Duodenal mucosa (tissue), 2 donors: Measurements from ENCODE around the gene TMEM201.

Experiments used
- H3K27ac ChIP-seq: one replicate; pipeline ENCODE4 v1.7.0; 2013; ENCODE audit warnings: low read depth, low read length
- H3K27me3 ChIP-seq, 2 donors: one replicate each; pipeline ENCODE4 v1.7.0; 2013; ENCODE audit warnings: low read length in 2 of 2, control low read depth in 1 of 2; ENCODE audit not compliant: insufficient read depth in 2 of 2, control insufficient read depth in 1 of 2
- H3K36me3 ChIP-seq, 2 donors: one replicate each; pipeline ENCODE4 v1.7.0; 2013; ENCODE audit warnings: low read length in 2 of 2, control low read depth in 1 of 2; ENCODE audit not compliant: insufficient read depth in 2 of 2, control insufficient read depth in 1 of 2
- H3K4me1 ChIP-seq, 2 donors: one replicate each; pipeline ENCODE4 v1.7.0; 2013; ENCODE audit warnings: low read length in 2 of 2, control low read depth in 1 of 2; ENCODE audit not compliant: insufficient read depth in 2 of 2, control insufficient read depth in 1 of 2
- H3K4me3 ChIP-seq, 2 donors: one replicate each; pipeline ENCODE4 v1.7.0; 2013; ENCODE audit warnings: low read length in 2 of 2, low read depth in 1 of 2
- H3K9ac ChIP-seq, 2 donors: one replicate each; pipeline ENCODE4 v1.7.0; 2013; ENCODE audit warnings: low read length in 2 of 2, low read depth in 1 of 2
- H3K9me3 ChIP-seq, 2 donors: one replicate each; pipeline ENCODE4 v1.7.0; 2013; ENCODE audit warnings: low read length in 2 of 2, control low read depth in 1 of 2; ENCODE audit not compliant: control insufficient read depth in 1 of 2

TMEM201 gene

GRCh38 chr1:9576903-9577302 is 11.8 kb upstream of the TMEM201 start:
- no peaks in the 10 kb centered on the region for H3K27me3 ChIP-seq
- no peak overlapping the region for H3K9ac ChIP-seq
- no peaks in the 10 kb centered on the region for H3K9me3 ChIP-seq
- no peaks in the 10 kb centered on the region for H3K4me1 ChIP-seq
- no peak overlapping the region for H3K27ac ChIP-seq
- peaks cover 3 to 31% of the 10 kb centered on the region in 2 donors for H3K36me3 ChIP-seq
- no peak overlapping the region for H3K4me3 ChIP-seq

GRCh38 chr1:9577423-9577822 is 11.3 kb upstream of the TMEM201 start:
- Histone ChIP-seq H3K9me3 (no peaks in the 10 kb centered on the region), H3K27me3 (no peaks in the 10 kb centered on the region), H3K27ac (no peak overlapping the region), H3K4me3 (no peak overlapping the region), H3K4me1 (no peaks in the 10 kb centered on the region), H3K36me3 (peaks cover 3 to 34% of the 10 kb centered on the region in 2 donors), H3K9ac (no peak overlapping the region)

GRCh38 chr1:9580942-9581341 is 7.8 kb upstream of the TMEM201 start:
- no peak overlapping the region for H3K4me3 ChIP-seq
- H3K9ac ChIP-seq = no peak overlapping the region
- no peaks in the 10 kb centered on the region for H3K9me3 ChIP-seq
- H3K4me1 ChIP-seq = no peaks in the 10 kb centered on the region
- H3K27ac ChIP-seq = no peak overlapping the region
- peaks cover 3 to 36% of the 10 kb centered on the region in 2 donors for H3K36me3 ChIP-seq
- no peaks in the 10 kb centered on the region for H3K27me3 ChIP-seq

GRCh38 chr1:9586147-9586766 is 2.5 kb upstream of the TMEM201 start:
- no peak overlapping the region for H3K4me3 ChIP-seq
- peaks cover 0 to 12% of the 10 kb centered on the region in 2 donors for H3K36me3 ChIP-seq
- H3K9ac ChIP-seq = no peak overlapping the region
- H3K4me1 ChIP-seq = peaks cover 6 to 13% of the 10 kb centered on the region in 2 donors
- no peaks in the 10 kb centered on the region for H3K27me3 ChIP-seq
- H3K9me3 ChIP-seq = no peaks in the 10 kb centered on the region
- no peak overlapping the region for H3K27ac ChIP-seq

- Histone ChIP-seq H3K4me3 (peak overlapping the region; percentile 68 to 76), H3K9me3 (no peaks in the 10 kb centered on the region), H3K27ac (no peak overlapping the region), H3K9ac (peak overlapping the region; percentile 58 to 69), H3K27me3 (no peaks in the 10 kb centered on the region), H3K4me1 (peaks cover 13 to 28% of the 10 kb centered on the region in 2 donors), H3K36me3 (no peaks in the 10 kb centered on the region)
These were observed 520 bp downstream of the TMEM201 start for GRCh38 chr1:9589144-9589718.

GRCh38 chr1:9589719-9590157 is 1.0 kb downstream of the TMEM201 start:
- no peaks in the 10 kb centered on the region for H3K36me3 ChIP-seq
- peak overlapping the region; percentile 68 to 76 for H3K4me3 ChIP-seq
- no peak overlapping the region for H3K27ac ChIP-seq
- peak overlapping the region; percentile 58 to 69 for H3K9ac ChIP-seq
- H3K4me1 ChIP-seq = peaks cover 13 to 28% of the 10 kb centered on the region in 2 donors
- no peaks in the 10 kb centered on the region for H3K27me3 ChIP-seq
- no peaks in the 10 kb centered on the region for H3K9me3 ChIP-seq

GRCh38 chr1:9590201-9590600 is 1.5 kb downstream of the TMEM201 start:
- Histone ChIP-seq H3K27me3 (no peaks in the 10 kb centered on the region), H3K4me1 (peaks cover 13 to 28% of the 10 kb centered on the region in 2 donors), H3K36me3 (no peaks in the 10 kb centered on the region), H3K4me3 (peak overlapping the region; percentile 68 to 76), H3K9ac (peak overlapping the region in 1 of 2 donors; percentile 69), H3K9me3 (no peaks in the 10 kb centered on the region), H3K27ac (no peak overlapping the region)

GRCh38 chr1:9590945-9591668 is 2.4 kb downstream of the TMEM201 start:
- Histone ChIP-seq H3K4me1 (peaks cover 13 to 28% of the 10 kb centered on the region in 2 donors), H3K27ac (no peak overlapping the region), H3K36me3 (no peaks in the 10 kb centered on the region), H3K4me3 (no peak overlapping the region), H3K27me3 (no peaks in the 10 kb centered on the region), H3K9ac (no peak overlapping the region), H3K9me3 (no peaks in the 10 kb centered on the region)

- no peaks in the 10 kb centered on the region for H3K27me3 ChIP-seq
- H3K27ac ChIP-seq = no peak overlapping the region
- H3K9ac ChIP-seq = no peak overlapping the region
- H3K36me3 ChIP-seq = peaks cover 0 to 2% of the 10 kb centered on the region in 2 donors
- peaks cover 13 to 31% of the 10 kb centered on the region in 2 donors for H3K4me1 ChIP-seq
- H3K9me3 ChIP-seq = no peaks in the 10 kb centered on the region
- no peak overlapping the region for H3K4me3 ChIP-seq
These were observed 3.2 kb downstream of the TMEM201 start for GRCh38 chr1:9591669-9592509.
